HEK293T (cell line): ENCODE data around the gene ARPP19.

Source experiments
- BHLHE40 ChIP-seq: fragments of 450-650 bp; IDR thresholded peaks from 2 replicates; pipeline ENCODE4 v1.6.1; 2016; ENCODE audit warnings: mild to moderate bottlenecking, moderate library complexity, borderline replicate concordance
- CTBP1 ChIP-seq: fragments of 450-650 bp; IDR thresholded peaks from 2 replicates; pipeline ENCODE4 v1.6.1; 2016; ENCODE audit warnings: borderline replicate concordance
- ELF4 ChIP-seq: fragments of 450-650 bp; IDR thresholded peaks from 2 replicates; pipeline ENCODE4 v1.6.1; 2017; ENCODE audit warnings: antibody characterized with exemption
- FOXA1 ChIP-seq: fragments of 450-650 bp; IDR thresholded peaks from 2 replicates; pipeline ENCODE4 v1.6.1; 2016; ENCODE audit warnings: mild to moderate bottlenecking
- FOXK2 ChIP-seq: fragments of 450-650 bp; IDR thresholded peaks from 2 replicates; pipeline ENCODE4 v1.6.1; 2016; ENCODE audit warnings: mild to moderate bottlenecking
- L3MBTL2 ChIP-seq: fragments of 450-650 bp; conservative IDR thresholded peaks from 2 replicates; pipeline ENCODE4 v1.6.1; 2016; ENCODE audit warnings: mild to moderate bottlenecking
- NFRKB ChIP-seq: fragments of 450-650 bp; IDR thresholded peaks from 2 replicates; pipeline ENCODE4 v1.6.1; 2016; ENCODE audit warnings: mild to moderate bottlenecking, moderate library complexity
- SUZ12 ChIP-seq: fragments of 450-650 bp; IDR thresholded peaks from 2 replicates; pipeline ENCODE4 v1.6.1; 2016; ENCODE audit warnings: mild to moderate bottlenecking
- TARDBP ChIP-seq: fragments of 450-650 bp; IDR thresholded peaks from 2 replicates; pipeline ENCODE4 v1.6.1; 2016

- no peak for TF ChIP-seq BHLHE40
- no peak for TF ChIP-seq ELF4
- TF ChIP-seq SUZ12: no peak
- no peak for TF ChIP-seq L3MBTL2
- no peak for TF ChIP-seq FOXK2
- TF ChIP-seq NFRKB: no peak
- no peak for TF ChIP-seq TARDBP
- TF ChIP-seq FOXA1: no peak
- no peak for TF ChIP-seq CTBP1
Measured at GRCh38 chr15:52520421-52520820, 48.4 kb downstream of the ARPP19 start.
